GM23338 (cell line): ENCODE measurements around the gene CD163. TPM values are rescaled to one million over a fixed set of nuclear protein-coding genes. Genes with fewer than 3 reads are reported as not detected.

Source experiments
- ATAC-seq: fragments of 200-7000 bp; cut with Tn5 transposase; 3 replicates; pipeline ENCODE4 v1.9.1; 2020
- DNase-seq: peaks from one replicate; pipeline ENCODE4 v3.0.0-alpha.2; 2015; ENCODE audit warnings: low spot score
- H2AFZ ChIP-seq: fragments of 200-600 bp; sonication (generic); 2 replicates; pipeline ENCODE4 v1.8.0; 2016; ENCODE audit warnings: antibody characterized with exemption, mild to moderate bottlenecking, moderate library complexity
- H3F3A ChIP-seq: fragments of 200-600 bp; sonication (generic); replicated peaks from 2 replicates; pipeline ENCODE4 v1.8.0; 2017; ENCODE audit warnings: antibody characterized with exemption, mixed run types, low read depth
- H3K27ac ChIP-seq: fragments of 200-600 bp; sonication (generic); 2 replicates; pipeline ENCODE4 v1.6.1; 2016; ENCODE audit warnings: low read depth
- H3K27me3 ChIP-seq: fragments of 200-600 bp; sonication (generic); 2 replicates; pipeline ENCODE4 v1.8.0; 2016; ENCODE audit warnings: mild to moderate bottlenecking, mixed run types, moderate library complexity; ENCODE audit not compliant: insufficient read depth
- H3K36me3 ChIP-seq: fragments of 200-600 bp; sonication (generic); 2 replicates; pipeline ENCODE4 v1.8.0; 2016; ENCODE audit warnings: mild to moderate bottlenecking; ENCODE audit not compliant: insufficient read depth
- H3K4me1 ChIP-seq: fragments of 200-600 bp; sonication (generic); 2 replicates; pipeline ENCODE4 v1.8.0; 2016; ENCODE audit warnings: mild to moderate bottlenecking, moderate library complexity; ENCODE audit not compliant: insufficient read depth
- H3K4me2 ChIP-seq: fragments of 200-600 bp; sonication (generic); 2 replicates; pipeline ENCODE4 v1.7.1; 2017; ENCODE audit warnings: mixed run types
- H3K4me3 ChIP-seq: fragments of 200-600 bp; sonication (generic); 2 replicates; pipeline ENCODE4 v1.6.1; 2016; ENCODE audit warnings: mixed run types
- H3K79me2 ChIP-seq: fragments of 200-600 bp; sonication (generic); replicated peaks from 2 replicates; pipeline ENCODE4 v1.8.0; 2017; ENCODE audit warnings: mild to moderate bottlenecking; ENCODE audit not compliant: insufficient read depth
- H3K9me2 ChIP-seq: fragments of 200-600 bp; sonication (generic); 2 replicates; pipeline ENCODE4 v1.8.0; 2017; ENCODE audit not compliant: insufficient read depth
- H4K20me1 ChIP-seq: fragments of 200-600 bp; sonication (generic); replicated peaks from 2 replicates; pipeline ENCODE4 v1.8.0; 2017; ENCODE audit warnings: mild to moderate bottlenecking; ENCODE audit not compliant: insufficient read depth
- H3K27ac Mint-ChIP-seq: 2 replicates; pipeline ENCODE4 v1.8.0; 2020; ENCODE audit warnings: inconsistent platforms, mild to moderate bottlenecking, moderate library complexity, mixed read lengths
- H3K27me3 Mint-ChIP-seq: 3 replicates; pipeline ENCODE4 v1.8.0; 2022; ENCODE audit warnings: low read depth, mild to moderate bottlenecking, moderate library complexity, mixed read lengths, inconsistent platforms; ENCODE audit not compliant: insufficient read depth, poor library complexity
- H3K36me3 Mint-ChIP-seq: 3 replicates; pipeline ENCODE4 v1.8.0; 2021; ENCODE audit warnings: low read depth, mild to moderate bottlenecking, inconsistent platforms, moderate library complexity, mixed read lengths
- H3K4me1 Mint-ChIP-seq: 3 replicates; pipeline ENCODE4 v1.8.0; 2020; ENCODE audit warnings: mild to moderate bottlenecking, inconsistent platforms, mixed read lengths
- H3K4me3 Mint-ChIP-seq: 3 replicates; pipeline ENCODE4 v1.8.0; 2021; ENCODE audit warnings: moderate library complexity, mild to moderate bottlenecking, inconsistent platforms, mixed read lengths
- H3K9me3 Mint-ChIP-seq: 3 replicates; pipeline ENCODE4 v1.8.0; 2020; ENCODE audit warnings: moderate library complexity, mild to moderate bottlenecking, inconsistent platforms, mixed read lengths
- CREB1 ChIP-seq: fragments of 250-450 bp; sonication (Bioruptor Pico); IDR thresholded peaks from 2 replicates; pipeline ENCODE4 v1.5.0; 2020; ENCODE audit warnings: low read depth, mild to moderate bottlenecking, moderate library complexity
- CTCF ChIP-seq, 2 experiments: fragments of 200-600 bp in 1 of 2; sonication (generic) in 1 of 2; conservative IDR thresholded peaks; 2 replicates each; pipeline versions ENCODE4 v1.5.1 to v1.6.1; 2016 to 2017; ENCODE audit warnings: antibody characterized with exemption in 2 of 2, low read depth in 2 of 2, mild to moderate bottlenecking in 2 of 2, moderate library complexity in 1 of 2
- ETS1 ChIP-seq: IDR thresholded peaks from 2 replicates; pipeline ENCODE4 v1.6.1; 2016; ENCODE audit warnings: antibody characterized with exemption
- EZH2 ChIP-seq: fragments of 200-600 bp; sonication (generic); IDR thresholded peaks from one replicate; pipeline ENCODE4 v1.8.0; 2017; ENCODE audit warnings: antibody characterized with exemption, mild to moderate bottlenecking, low read depth; ENCODE audit not compliant: unreplicated experiment
- EZH2phosphoT487 ChIP-seq: fragments of 200-600 bp; sonication (generic); IDR thresholded peaks from one replicate; pipeline ENCODE4 v1.8.1; 2018; ENCODE audit warnings: antibody characterized with exemption; ENCODE audit not compliant: unreplicated experiment
- JUNB ChIP-seq: IDR thresholded peaks from one replicate; pipeline ENCODE4 v1.6.1; 2016; ENCODE audit warnings: antibody characterized with exemption; ENCODE audit not compliant: unreplicated experiment
- NANOG ChIP-seq: IDR thresholded peaks from 2 replicates; pipeline ENCODE4 v1.6.1; 2016; ENCODE audit warnings: antibody characterized with exemption, borderline replicate concordance
- POLR2AphosphoS5 ChIP-seq: IDR thresholded peaks from 2 replicates; pipeline ENCODE4 v1.6.1; 2016; ENCODE audit warnings: antibody characterized with exemption, low read depth
- REST ChIP-seq: IDR thresholded peaks from one replicate; pipeline ENCODE4 v1.6.1; 2018; ENCODE audit warnings: antibody characterized with exemption; ENCODE audit not compliant: unreplicated experiment
- ZNF114 ChIP-seq: fragments of 250-450 bp; sonication (Bioruptor Pico); IDR thresholded peaks from 2 replicates; pipeline ENCODE4 v1.5.0; 2020; ENCODE audit warnings: mild to moderate bottlenecking, moderate library complexity
- polyA plus RNA-seq: library from polyadenylated mRNA; unstranded; fragments of >200 nt; fragmentation: Nextera tagmentation; extraction: Ambion mirVana; gene quantifications from 2 replicates; pipeline ENCODE4 v1.2.1, GENCODE V29; 2016
- total RNA-seq: library from RNA; depleted of rRNA; stranded (reverse); fragments of >200 nt; shearing (Covaris generic); gene quantifications from 2 replicates; pipeline ENCODE4 v1.2.3, GENCODE V29; 2014

The CD163 gene
- total and polyA plus RNA-seq, 2 experiments from 2014 or later: not detected

- TF ChIP-seq ETS1: no peak
- no peak for TF ChIP-seq REST
- no peak for TF ChIP-seq POLR2AphosphoS5
- no peak for TF ChIP-seq JUNB
These were observed 17.1 kb downstream of the CD163 start (continued) for GRCh38 chr12:7486512-7486911.

GRCh38 chr12:7485095-7485494 is 18.5 kb downstream of the CD163 start:
- no peaks in the 10 kb centered on the region for H3K27me3 Mint-ChIP-seq
- Histone ChIP-seq H3K27ac (no peak overlapping the region), H3K4me3 (no peak overlapping the region), H3F3A (no peaks in the 10 kb centered on the region), H3K27me3 (no peaks in the 10 kb centered on the region), H3K4me2 (no peak overlapping the region), H3K79me2 (no peaks in the 10 kb centered on the region), H4K20me1 (no peaks in the 10 kb centered on the region), H3K4me1 (no peaks in the 10 kb centered on the region), H3K9me2 (no peaks in the 10 kb centered on the region; the same call in 1 of the 2 replicates), H2AFZ (no peak overlapping the region), H3K36me3 (no peaks in the 10 kb centered on the region)
- H3K27ac Mint-ChIP-seq: no peak overlapping the region
- DNase-seq (no peak), ATAC-seq (no peak)
- no peaks in the 10 kb centered on the region for H3K36me3 Mint-ChIP-seq
- H3K9me3 Mint-ChIP-seq: no peaks in the 10 kb centered on the region
- no peaks in the 10 kb centered on the region for H3K4me1 Mint-ChIP-seq
- no peak overlapping the region for H3K4me3 Mint-ChIP-seq
- no peak for TF ChIP-seq EZH2
- no peak for TF ChIP-seq REST
- TF ChIP-seq EZH2phosphoT487: no peak
- no peak for TF ChIP-seq POLR2AphosphoS5
- no peak for TF ChIP-seq ETS1
- no peak for TF ChIP-seq JUNB
- no peak for TF ChIP-seq CREB1
- no peak for TF ChIP-seq ZNF114 (CRISPR knock-in tag)
- no peak for TF ChIP-seq NANOG
- no peak for TF ChIP-seq CTCF (conservative IDR thresholded peaks at IDR 0.05; ENCODE audit: low read depth in 2 of 2)
